H9 (cell line): ENCODE measurements around the gene TCF21. TPM values are rescaled to one million over a fixed set of nuclear protein-coding genes. Genes with fewer than 3 reads are reported as not detected.

Source experiments
- DNase-seq: peaks from one replicate; pipeline ENCODE4 v3.0.0-alpha.2; 2017
- H2AFZ ChIP-seq: one replicate; pipeline ENCODE4 v1.6.1; 2013; ENCODE audit warnings: mild to moderate bottlenecking, low read length, control low read depth, moderate library complexity
- H2AK5ac ChIP-seq: 2 replicates; pipeline ENCODE4 v1.6.1; 2013; ENCODE audit warnings: low read length, control low read depth, mixed read lengths; ENCODE audit not compliant: insufficient read length
- H2BK120ac ChIP-seq: one replicate; pipeline ENCODE4 v1.6.1; 2013; ENCODE audit warnings: low read depth, mild to moderate bottlenecking, low read length, control low read depth, inconsistent platforms; ENCODE audit not compliant: poor library complexity, severe bottlenecking
- H2BK12ac ChIP-seq: 2 replicates; pipeline ENCODE4 v1.6.1; 2013; ENCODE audit warnings: low read length, control low read depth, mixed read lengths, low read depth; ENCODE audit not compliant: insufficient read length
- H2BK15ac ChIP-seq: 2 replicates; pipeline ENCODE4 v1.6.1; 2013; ENCODE audit warnings: low read depth, low read length, control low read depth
- H2BK20ac ChIP-seq: one replicate; pipeline ENCODE4 v1.6.1; 2013; ENCODE audit warnings: low read depth, mild to moderate bottlenecking, low read length, control low read depth, inconsistent platforms; ENCODE audit not compliant: poor library complexity, severe bottlenecking
- H2BK5ac ChIP-seq: 2 replicates; pipeline ENCODE4 v1.6.1; 2013; ENCODE audit warnings: low read length, control low read depth, mixed read lengths; ENCODE audit not compliant: insufficient read length
- H3K14ac ChIP-seq: 2 replicates; pipeline ENCODE4 v1.6.1; 2013; ENCODE audit warnings: low read length, control low read depth; ENCODE audit not compliant: insufficient read depth
- H3K18ac ChIP-seq: 2 replicates; pipeline ENCODE4 v1.6.1; 2013; ENCODE audit warnings: low read depth, mild to moderate bottlenecking, mixed read lengths, low read length, control low read depth; ENCODE audit not compliant: insufficient read length
- H3K23ac ChIP-seq: 2 replicates; pipeline ENCODE4 v1.6.1; 2013; ENCODE audit warnings: low read length, control low read depth, mixed read lengths, low read depth; ENCODE audit not compliant: insufficient read length
- H3K23me2 ChIP-seq: 2 replicates; pipeline ENCODE4 v1.6.1; 2013; ENCODE audit warnings: low read depth, mild to moderate bottlenecking, mixed read lengths, low read length, control low read depth; ENCODE audit not compliant: insufficient read length, poor library complexity, severe bottlenecking
- H3K27ac ChIP-seq: 2 replicates; pipeline ENCODE4 v1.5.1; 2013; ENCODE audit warnings: low read length, control low read depth, mixed read lengths, low read depth; ENCODE audit not compliant: insufficient read length
- H3K27me3 ChIP-seq: 2 replicates; pipeline ENCODE4 v1.6.1; 2013; ENCODE audit warnings: low read length, control low read depth, inconsistent platforms; ENCODE audit not compliant: insufficient read depth
- H3K4ac ChIP-seq: 2 replicates; pipeline ENCODE4 v1.6.1; 2013; ENCODE audit warnings: low read depth, mild to moderate bottlenecking, control low read depth, inconsistent platforms, low read length, moderate library complexity
- H3K4me1 ChIP-seq: 2 replicates; pipeline ENCODE4 v1.6.1; 2013; ENCODE audit warnings: low read length, control low read depth, inconsistent platforms; ENCODE audit not compliant: insufficient read depth
- H3K4me2 ChIP-seq: 2 replicates; pipeline ENCODE4 v1.6.1; 2013; ENCODE audit warnings: low read length, control low read depth, mixed read lengths; ENCODE audit not compliant: insufficient read length, insufficient read depth
- H3K56ac ChIP-seq: 2 replicates; pipeline ENCODE4 v1.6.1; 2013; ENCODE audit warnings: low read depth, mild to moderate bottlenecking, mixed read lengths, low read length, control low read depth; ENCODE audit not compliant: insufficient read length
- H3K79me1 ChIP-seq: 2 replicates; pipeline ENCODE4 v1.6.1; 2013; ENCODE audit warnings: low read depth, mild to moderate bottlenecking, moderate library complexity, low read length, control low read depth, inconsistent platforms; ENCODE audit not compliant: insufficient read depth, poor library complexity, severe bottlenecking
- H3K79me2 ChIP-seq: 2 replicates; pipeline ENCODE4 v1.6.1; 2013; ENCODE audit warnings: low read length, control low read depth, inconsistent platforms; ENCODE audit not compliant: insufficient read depth
- H3K9ac ChIP-seq: 2 replicates; pipeline ENCODE4 v1.6.1; 2013; ENCODE audit warnings: low read length, control low read depth, mixed read lengths; ENCODE audit not compliant: insufficient read length; ENCODE audit errors: extremely low read depth
- H3K9me3 ChIP-seq: one replicate; pipeline ENCODE4 v1.6.1; 2013; ENCODE audit warnings: low read depth, low read length, inconsistent platforms; ENCODE audit not compliant: control insufficient read depth
- H3T11ph ChIP-seq: one replicate; pipeline ENCODE4 v1.6.1; 2013; ENCODE audit warnings: mild to moderate bottlenecking, low read length, control low read depth, inconsistent platforms
- H4K20me1 ChIP-seq: one replicate; pipeline ENCODE4 v1.6.1; 2013; ENCODE audit not compliant: control insufficient read depth, insufficient read length, insufficient read depth
- H4K5ac ChIP-seq: 2 replicates; pipeline ENCODE4 v1.6.1; 2013; ENCODE audit warnings: low read depth, mild to moderate bottlenecking, mixed read lengths, low read length, control low read depth; ENCODE audit not compliant: insufficient read length
- H4K8ac ChIP-seq: replicated peaks from 2 replicates; pipeline ENCODE4 v1.6.1; 2013; ENCODE audit warnings: low read length, control low read depth, mixed read lengths, low read depth; ENCODE audit not compliant: insufficient read length
- H4K91ac ChIP-seq: 2 replicates; pipeline ENCODE4 v1.6.1; 2013; ENCODE audit warnings: low read depth, mild to moderate bottlenecking, moderate library complexity, mixed read lengths, low read length, control low read depth; ENCODE audit not compliant: insufficient read length
- H3K27ac Mint-ChIP-seq, 3 experiments: 2 replicates in 2 of 3; 3 replicates in 1 of 3; pipeline ENCODE4 v1.8.0; 2020 to 2021; ENCODE audit warnings: mixed read lengths in 3 of 3, mild to moderate bottlenecking in 1 of 3, moderate library complexity in 1 of 3
- H3K27me3 Mint-ChIP-seq: 2 replicates; pipeline ENCODE4 v1.8.0; 2021; ENCODE audit warnings: low read depth, mild to moderate bottlenecking, moderate library complexity, mixed read lengths
- H3K36me3 Mint-ChIP-seq, 3 experiments: 2 replicates in 2 of 3; 3 replicates in 1 of 3; pipeline ENCODE4 v1.8.0; 2020 to 2021; ENCODE audit warnings: low read depth in 3 of 3, mixed read lengths in 3 of 3; ENCODE audit not compliant: insufficient read depth in 1 of 3
- H3K4me1 Mint-ChIP-seq, 2 experiments: 2 replicates each; pipeline ENCODE4 v1.8.0; 2020; ENCODE audit warnings: mixed read lengths in 2 of 2
- H3K4me3 Mint-ChIP-seq, 2 experiments: 2 replicates in 1 of 2; 3 replicates in 1 of 2; pipeline ENCODE4 v1.8.0; 2020 to 2021; ENCODE audit warnings: mild to moderate bottlenecking in 2 of 2, mixed read lengths in 2 of 2, moderate library complexity in 1 of 2
- H3K9me3 Mint-ChIP-seq, 2 experiments: 2 replicates in 1 of 2; 3 replicates in 1 of 2; pipeline ENCODE4 v1.8.0; 2020; ENCODE audit warnings: mild to moderate bottlenecking in 2 of 2, mixed read lengths in 2 of 2, moderate library complexity in 1 of 2
- CTCF ChIP-seq: fragments of 200-600 bp; sonication (generic); conservative IDR thresholded peaks from 3 replicates; pipeline ENCODE4 v1.8.0; 2021; ENCODE audit warnings: antibody characterized with exemption, mild to moderate bottlenecking
- WGBS: extraction: QIAGEN DNeasy Blood & Tissue Kit; methylation state at CpG from one replicate; pipeline ENCODE4 v1.1.7; 2013; ENCODE audit warnings: missing lambda C conversion rate, low lambda C conversion rate, mixed read lengths; ENCODE audit not compliant: insufficient read length; ENCODE audit errors: extremely low coverage; 5-methylcytosine and 5-hydroxymethylcytosine counted together
- total RNA-seq: library from RNA; stranded (reverse); gene quantifications from 2 replicates; pipeline ENCODE4 v1.2.1, GENCODE V29; 2021

TCF21 gene
- total RNA-seq, 1 experiment from 2014 or later, result not detected

- Histone ChIP-seq H3K27ac (no peak overlapping the region), H3K56ac (no peak overlapping the region), H2BK20ac (no peak overlapping the region), H4K5ac (no peak overlapping the region), H2BK15ac (no peak overlapping the region), H4K8ac (no peak overlapping the region), H3K4ac (no peak overlapping the region), H3K27me3 (peaks cover 36% of the 10 kb centered on the region), H3K9me3 (no peaks in the 10 kb centered on the region), H2AFZ (no peak overlapping the region), H2BK5ac (no peak overlapping the region), H2BK120ac (no peak overlapping the region), H3K4me1 (no peaks in the 10 kb centered on the region), H2AK5ac (no peak overlapping the region), H3K23ac (no peak overlapping the region), H2BK12ac (no peak overlapping the region), H4K91ac (no peak overlapping the region), H3K14ac (no peak overlapping the region), H3K9ac (no peak overlapping the region), H3K18ac (no peak overlapping the region), H3T11ph (no peak overlapping the region), H4K20me1 (no peaks in the 10 kb centered on the region), H3K79me2 (no peaks in the 10 kb centered on the region), H3K4me2 (no peak overlapping the region), H3K79me1 (no peaks in the 10 kb centered on the region), H3K23me2 (peaks cover 20% of the 10 kb centered on the region)
- WGBS, result no CpG with 5 or more reads among the region's 1 CpG
- DNase-seq, result no peak
- Mint-ChIP-seq H3K36me3 (no peaks in the 10 kb centered on the region; a peak in 1 of 7 replicates), H3K9me3 (no peaks in the 10 kb centered on the region; a peak in 1 of 5 replicates), H3K4me3 (peak overlapping the region in 1 of 2 experiments; percentile 15; a peak in 1 of 5 replicates), H3K27ac (no peak overlapping the region), H3K27me3 (peaks cover 95% of the 10 kb centered on the region), H3K4me1 (peaks cover 31 to 32% of the 10 kb centered on the region in 2 experiments)
- no peak for TF ChIP-seq CTCF
Observed at GRCh38 chr6:133887880-133888230, 1.1 kb upstream of the TCF21 start.
